Measurements from ENCODE around the gene PDZD8. TPM values are rescaled to one million over a fixed set of nuclear protein-coding genes. Genes with fewer than 3 reads are reported as not detected.

Gene PDZD8
- total RNA-seq, 3 donors from 2014 or later, result 54.2 to 67.8 (median 57.6) TPM

- DNase-seq, result peak in 1 of 3 donors; percentile 28
- H3K4me3 ChIP-seq, result no peak overlapping the region
These were observed 5.0 kb downstream of the PDZD8 start for GRCh38 chr10:117370205-117370604.

GRCh38 chr10:117367718-117368117 is 7.5 kb downstream of the PDZD8 start:
- no peak for TF ChIP-seq CTCF (IDR thresholded peaks at IDR 0.05)
- ATAC-seq, result peak; percentile 19
- Histone ChIP-seq H3K4me3 (no peak overlapping the region), H3K36me3 (ENCODE audit: low read depth) (no peaks in the 10 kb centered on the region), H3K9me3 (no peaks in the 10 kb centered on the region), H3K4me1 (ENCODE audit: low read depth) (peaks cover 35% of the 10 kb centered on the region)
- peak in 1 of 3 donors; percentile 24 for DNase-seq
- intact Hi-C loops (cut with DNase I, micrococcal nuclease), result no loop called here

More at GRCh38 chr10:117370205-117370604, 5.0 kb downstream of the PDZD8 start:
- Histone ChIP-seq H3K9me3 (no peaks in the 10 kb centered on the region), H3K4me1 (ENCODE audit: low read depth) (peaks cover 23% of the 10 kb centered on the region), H3K36me3 (ENCODE audit: low read depth) (no peaks in the 10 kb centered on the region)
- intact Hi-C loops (cut with DNase I, micrococcal nuclease), result no loop called here
- no peak for ATAC-seq
- TF ChIP-seq CTCF (IDR thresholded peaks at IDR 0.05), result no peak

- no peak for DNase-seq
- intact Hi-C loops (cut with DNase I, micrococcal nuclease), result no loop called here
- ATAC-seq, result peak; percentile 15
- Histone ChIP-seq H3K4me1 (ENCODE audit: low read depth) (peaks cover 39% of the 10 kb centered on the region), H3K9me3 (no peaks in the 10 kb centered on the region), H3K36me3 (ENCODE audit: low read depth) (no peaks in the 10 kb centered on the region), H3K4me3 (no peak overlapping the region)
- TF ChIP-seq CTCF (IDR thresholded peaks at IDR 0.05), result no peak
These were observed 8.5 kb downstream of the PDZD8 start for GRCh38 chr10:117366741-117367140.

- intact Hi-C loops (cut with DNase I, micrococcal nuclease), result no loop called here
- peak; percentile 77 for ATAC-seq
- Histone ChIP-seq H3K9me3 (no peaks in the 10 kb centered on the region), H3K4me3 (no peak overlapping the region), H3K4me1 (ENCODE audit: low read depth) (peaks cover 45% of the 10 kb centered on the region), H3K36me3 (ENCODE audit: low read depth) (no peaks in the 10 kb centered on the region)
- no peak for TF ChIP-seq CTCF (IDR thresholded peaks at IDR 0.05)
- DNase-seq, result peak in 1 of 3 donors; percentile 59
These were observed 9.6 kb downstream of the PDZD8 start for GRCh38 chr10:117365612-117366011.

- H3K4me3 ChIP-seq, result no peak overlapping the region
- TF ChIP-seq CTCF (IDR thresholded peaks at IDR 0.05), result no peak
- ATAC-seq (no peak), DNase-seq (peak in 1 of 3 donors; percentile 55)
- H3K9me3 ChIP-seq, result no peaks in the 10 kb centered on the region
- peaks cover 50% of the 10 kb centered on the region for H3K4me1 ChIP-seq (ENCODE audit: low read depth)
- intact Hi-C loops (cut with DNase I, micrococcal nuclease), result no loop called here
- no peaks in the 10 kb centered on the region for H3K36me3 ChIP-seq (ENCODE audit: low read depth)
These were observed 10.9 kb downstream of the PDZD8 start for GRCh38 chr10:117364110-117364960.

Measured in mucosa of descending colon (tissue), 3 donors.